Nephron progenitor cell (in vitro differentiated cells): ENCODE measurements around the gene TCTA.

Source experiments
- DNase-seq: peaks from one replicate; pipeline ENCODE4 v3.0.0; 2021
- H3K27ac Mint-ChIP-seq: 2 replicates; pipeline ENCODE4 v1.8.0; 2021; ENCODE audit warnings: mild to moderate bottlenecking, moderate library complexity, mixed read lengths
- H3K27me3 Mint-ChIP-seq: 2 replicates; pipeline ENCODE4 v1.8.0; 2021; ENCODE audit warnings: mild to moderate bottlenecking, low read depth, mixed read lengths; ENCODE audit not compliant: poor library complexity
- H3K36me3 Mint-ChIP-seq: 2 replicates; pipeline ENCODE4 v1.8.0; 2021; ENCODE audit warnings: low read depth, mixed read lengths
- H3K4me1 Mint-ChIP-seq: 2 replicates; pipeline ENCODE4 v1.8.0; 2021; ENCODE audit warnings: mixed read lengths
- H3K4me3 Mint-ChIP-seq: 2 replicates; pipeline ENCODE4 v1.8.0; 2021; ENCODE audit warnings: mild to moderate bottlenecking, moderate library complexity, mixed read lengths
- H3K9me3 Mint-ChIP-seq: 2 replicates; pipeline ENCODE4 v1.8.0; 2021; ENCODE audit warnings: mild to moderate bottlenecking, moderate library complexity, mixed read lengths
- TF ChIP-seq, protein P1 (sequence below): fragments of 200-600 bp; sonication (generic); IDR thresholded peaks from 2 replicates; pipeline ENCODE4 v1.5.0; 2021; ENCODE audit warnings: antibody characterized with exemption

TCTA gene

GRCh38 chr3:49411535-49411967 is 672 bp upstream of the TCTA start:
- H3K36me3 Mint-ChIP-seq: peaks cover 14% of the 10 kb centered on the region
- TF ChIP-seq, protein P1, sequence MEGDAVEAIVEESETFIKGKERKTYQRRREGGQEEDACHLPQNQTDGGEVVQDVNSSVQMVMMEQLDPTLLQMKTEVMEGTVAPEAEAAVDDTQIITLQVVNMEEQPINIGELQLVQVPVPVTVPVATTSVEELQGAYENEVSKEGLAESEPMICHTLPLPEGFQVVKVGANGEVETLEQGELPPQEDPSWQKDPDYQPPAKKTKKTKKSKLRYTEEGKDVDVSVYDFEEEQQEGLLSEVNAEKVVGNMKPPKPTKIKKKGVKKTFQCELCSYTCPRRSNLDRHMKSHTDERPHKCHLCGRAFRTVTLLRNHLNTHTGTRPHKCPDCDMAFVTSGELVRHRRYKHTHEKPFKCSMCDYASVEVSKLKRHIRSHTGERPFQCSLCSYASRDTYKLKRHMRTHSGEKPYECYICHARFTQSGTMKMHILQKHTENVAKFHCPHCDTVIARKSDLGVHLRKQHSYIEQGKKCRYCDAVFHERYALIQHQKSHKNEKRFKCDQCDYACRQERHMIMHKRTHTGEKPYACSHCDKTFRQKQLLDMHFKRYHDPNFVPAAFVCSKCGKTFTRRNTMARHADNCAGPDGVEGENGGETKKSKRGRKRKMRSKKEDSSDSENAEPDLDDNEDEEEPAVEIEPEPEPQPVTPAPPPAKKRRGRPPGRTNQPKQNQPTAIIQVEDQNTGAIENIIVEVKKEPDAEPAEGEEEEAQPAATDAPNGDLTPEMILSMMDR: no peak
- peak overlapping the region; percentile 95 for H3K4me3 Mint-ChIP-seq
- peaks cover 42% of the 10 kb centered on the region for H3K4me1 Mint-ChIP-seq
- peak overlapping the region; percentile 93 for H3K27ac Mint-ChIP-seq
- no peaks in the 10 kb centered on the region for H3K9me3 Mint-ChIP-seq
- no peaks in the 10 kb centered on the region for H3K27me3 Mint-ChIP-seq
- peak; percentile 73 for DNase-seq

DNA sequence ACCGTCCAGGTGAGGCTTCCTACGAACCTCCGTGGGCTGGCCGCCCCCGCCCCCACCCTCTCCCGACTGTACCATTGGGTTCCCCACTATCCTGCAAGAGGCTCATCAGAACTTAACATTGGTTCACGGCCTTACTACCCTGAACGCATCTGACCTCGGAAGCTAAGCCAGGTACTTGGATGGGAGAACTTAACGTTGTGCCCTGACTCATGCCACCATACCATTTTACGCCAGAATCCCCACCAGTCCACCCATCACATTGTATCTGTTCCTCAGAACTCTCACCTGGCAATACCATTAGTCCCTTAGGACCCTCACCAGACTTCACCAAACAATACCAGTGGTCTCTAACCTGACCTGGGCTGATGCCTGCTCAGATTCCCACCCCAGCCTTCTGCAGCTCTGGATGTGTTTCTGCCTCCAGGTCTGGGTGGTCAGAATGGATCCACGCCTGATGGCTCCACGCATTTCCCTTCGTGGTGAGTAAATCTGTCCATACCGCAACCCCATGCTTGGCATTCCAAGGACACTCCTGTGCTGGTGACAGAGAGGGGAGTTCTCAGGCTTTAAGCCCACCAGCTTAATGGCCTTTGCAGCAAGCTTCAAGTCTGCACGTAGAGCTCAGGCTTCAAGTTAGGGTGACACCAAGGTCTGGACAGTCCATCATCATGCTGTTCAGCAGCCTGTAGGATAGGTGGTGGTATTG is 562 bp downstream of the TCTA start:
- DNase-seq: no peak
- H3K27me3 Mint-ChIP-seq: no peaks in the 10 kb centered on the region

DNA sequence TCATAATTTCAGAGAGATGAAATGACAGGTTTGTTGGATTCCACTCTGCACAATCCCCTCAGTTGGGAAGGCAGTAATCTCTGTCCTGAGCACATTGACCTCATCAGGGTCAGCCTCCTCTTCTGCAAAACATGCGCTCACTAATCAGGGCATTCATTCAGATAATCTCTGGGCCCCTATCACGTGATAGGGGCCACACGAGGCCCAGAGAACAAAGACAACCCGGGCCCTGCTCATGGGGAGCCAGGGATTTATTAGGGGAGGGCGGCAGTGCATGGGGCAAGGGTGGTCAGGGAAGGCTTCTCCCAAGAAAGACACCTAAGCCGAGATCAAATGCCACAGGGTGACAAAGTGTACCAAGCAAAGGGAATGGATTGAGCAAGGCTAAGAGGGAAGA is 1.1 kb downstream of the TCTA start:
- Mint-ChIP-seq H3K9me3 (no peaks in the 10 kb centered on the region), H3K36me3 (peaks cover 16% of the 10 kb centered on the region), H3K27me3 (no peaks in the 10 kb centered on the region), H3K27ac (peak overlapping the region; percentile 24), H3K4me3 (peak overlapping the region; percentile 87), H3K4me1 (peaks cover 46% of the 10 kb centered on the region)
- DNase-seq: no peak
- TF ChIP-seq, protein P1: no peak

More for the DNA sequence above, 562 bp downstream of the TCTA start:
- TF ChIP-seq, protein P1: no peak
- peaks cover 46% of the 10 kb centered on the region for H3K4me1 Mint-ChIP-seq
- peak overlapping the region; percentile 75 for H3K27ac Mint-ChIP-seq
- H3K9me3 Mint-ChIP-seq: no peaks in the 10 kb centered on the region
- H3K4me3 Mint-ChIP-seq: peak overlapping the region; percentile 87
- H3K36me3 Mint-ChIP-seq: peaks cover 16% of the 10 kb centered on the region

DNA sequence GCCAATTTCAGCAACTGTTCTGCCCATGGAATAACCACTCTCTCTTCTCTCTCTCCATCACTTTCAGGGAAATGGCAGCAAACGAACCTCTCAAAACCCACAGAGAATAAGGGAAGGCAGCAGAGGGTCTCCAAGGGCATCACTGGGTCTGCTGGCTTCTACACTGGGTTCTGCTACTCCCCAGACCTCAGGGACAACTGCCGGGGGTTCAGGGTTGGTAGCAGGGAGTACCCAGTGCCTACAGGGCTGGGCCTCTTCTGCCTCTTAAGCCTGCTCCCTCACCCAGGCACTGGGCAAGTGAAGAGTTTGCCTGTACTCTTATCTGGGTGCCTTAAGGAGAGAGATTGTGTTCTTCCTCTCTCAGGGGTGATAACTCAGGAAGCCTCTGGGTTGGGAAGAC is 2.5 kb downstream of the TCTA start:
- Mint-ChIP-seq H3K36me3 (peaks cover 21% of the 10 kb centered on the region), H3K27ac (peak overlapping the region; percentile 42), H3K27me3 (no peaks in the 10 kb centered on the region), H3K9me3 (no peaks in the 10 kb centered on the region), H3K4me1 (peaks cover 40% of the 10 kb centered on the region), H3K4me3 (no peak overlapping the region)
- TF ChIP-seq, protein P1: no peak
- no peak for DNase-seq

DNA sequence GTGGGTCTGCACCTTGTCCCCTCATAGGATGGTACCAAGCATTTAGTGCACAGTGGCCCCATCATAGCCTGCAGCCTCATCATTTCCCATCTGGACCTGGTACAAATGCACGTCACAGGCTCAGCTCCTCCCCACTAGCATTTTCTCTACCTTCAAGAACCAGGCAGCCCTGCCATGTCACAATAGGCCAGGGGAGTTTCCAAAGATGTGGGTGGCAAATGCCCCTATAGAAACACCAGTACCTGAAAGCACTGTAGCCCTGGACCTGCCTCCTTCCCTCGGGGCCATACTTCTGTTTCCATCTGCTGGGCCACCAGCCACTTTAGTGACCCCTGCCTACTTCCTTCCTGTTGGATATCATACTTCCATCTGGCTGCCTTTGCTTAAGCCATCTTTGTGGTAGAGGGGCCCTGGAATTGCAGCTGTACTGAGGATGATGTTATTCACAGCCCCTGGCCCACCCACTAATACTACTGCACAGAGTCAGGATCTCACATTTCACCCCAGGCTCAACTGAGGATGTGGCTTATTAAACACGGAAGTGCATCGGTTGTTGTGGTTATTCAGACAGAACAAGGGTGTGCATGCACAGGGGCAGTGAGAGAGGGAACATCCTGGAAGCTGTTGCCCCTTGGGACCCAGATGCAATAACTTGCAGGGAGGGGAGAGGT is 3.8 kb downstream of the TCTA start:
- peak overlapping the region; percentile 67 for H3K27ac Mint-ChIP-seq
- H3K4me3 Mint-ChIP-seq: peak overlapping the region; percentile 22

More for the DNA sequence above, 3.8 kb downstream of the TCTA start:
- TF ChIP-seq, protein P1: no peak
- Mint-ChIP-seq H3K9me3 (no peaks in the 10 kb centered on the region), H3K27me3 (no peaks in the 10 kb centered on the region), H3K4me1 (peaks cover 27% of the 10 kb centered on the region), H3K36me3 (peaks cover 25% of the 10 kb centered on the region)
- no peak for DNase-seq
